Ovary (tissue), 9 donors: ENCODE data around the gene GABRB2. TPM values are rescaled to one million over a fixed set of nuclear protein-coding genes. Genes with fewer than 3 reads are reported as not detected.

Experiments used
- DNase-seq, 5 donors: peaks; one replicate each; pipeline ENCODE4 v3.0.0-alpha.2; 2019 to 2020
- H3K27ac ChIP-seq, 2 donors: fragments of 200-600 bp; one replicate each; pipeline versions ENCODE4 v1.5.1 to v1.8.0; 2019 to 2022
- H3K27me3 ChIP-seq: fragments of 200-600 bp; one replicate; pipeline ENCODE4 v1.8.0; 2022
- H3K36me3 ChIP-seq: fragments of 200-600 bp; sonication (generic); one replicate; pipeline ENCODE4 v1.5.1; 2019
- H3K4me1 ChIP-seq: one replicate; pipeline ENCODE4 v1.8.1; 2013; ENCODE audit warnings: mild to moderate bottlenecking, moderate library complexity; ENCODE audit not compliant: insufficient read depth
- H3K4me3 ChIP-seq: fragments of 200-600 bp; sonication (generic); one replicate; pipeline ENCODE4 v1.5.1; 2017
- H3K9me3 ChIP-seq, 2 donors: fragments of 200-600 bp in 1 of 2; sonication (generic) in 1 of 2; one replicate each; pipeline versions ENCODE4 v1.5.1 to v1.8.1; 2013 to 2019; ENCODE audit warnings: mild to moderate bottlenecking in 1 of 2, moderate library complexity in 1 of 2
- EP300 ChIP-seq: sonication (generic); formaldehyde crosslinking; IDR thresholded peaks from one replicate; pipeline ENCODE4 v1.6.1; 2017; ENCODE audit warnings: antibody characterized with exemption
- POLR2A ChIP-seq: fragments of 450-650 bp; IDR thresholded peaks from one replicate; pipeline ENCODE4 v1.6.1; 2017; ENCODE audit warnings: antibody characterized with exemption, mild to moderate bottlenecking, moderate library complexity
- WGBS, 3 donors: extraction: QIAGEN DNeasy Blood & Tissue Kit in 1 of 3; methylation state at CpG; one replicate each; pipeline versions ENCODE4 v1.1.5 to v1.1.7; 2013 to 2017; 5-methylcytosine and 5-hydroxymethylcytosine counted together
- intact Hi-C, 4 donors: fragments of 100-400 bp; cut with DNase I; formaldehyde crosslinking; loops; one replicate each; pipeline versions ENCODE4 v1.11.0 to v1.15.1; 2022 to 2023
- polyA plus RNA-seq, 2 donors: library from polyadenylated mRNA; stranded (reverse); fragments of 200-250 nt in 1 of 2; fragments of 350-450 nt in 1 of 2; fragmentation: Illumina TruSeq in 1 of 2; extraction: RNeasy Lipid Tissue Mini Kit (QIAGEN cat#74804) in 1 of 2; gene quantifications; one replicate each; pipeline ENCODE4 v1.2.3, GENCODE V29; 2013 to 2014
- total RNA-seq, 7 donors: library from RNA; depleted of rRNA in 2 of 7; stranded (reverse); fragments of >200 nt in 2 of 7; fragmentation: NEBNext Ultra II Directional in 3 of 7; extraction: Animal tissue kit (Norgen Biotek cat#: 25700) in 3 of 7; gene quantifications; one replicate each; pipeline versions ENCODE4 v1.1.0 to v1.2.4, GENCODE V29; 2016 to 2023
- TF ChIP-seq, protein P1 (sequence below), 3 donors: fragments of 450-650 bp in 2 of 3; fragments of 200-600 bp in 1 of 3; IDR thresholded peaks; one replicate each; pipeline versions ENCODE4 v1.5.1 to v1.8.0; 2016 to 2022; ENCODE audit warnings: antibody characterized with exemption in 3 of 3, mild to moderate bottlenecking in 1 of 3
- donor health status: DM: no; HTN: no; CAD: no; lungs with moderate emphysema.
- donor health status: DM: no; HTN: no; CAD: no.
- donor health status: Bipolar disorder and iron deficiency.
- donor health status: DM: yes; HTN: yes; CAD: no.
- donor health status: DM: no; HTN: no; CAD: no.
- donor health status: DM: yes; HTN: yes; CAD: no.

Gene GABRB2
- total and polyA plus RNA-seq, 9 donors = under 0.01 to 3.1 (median 0.26) TPM; not detected in 1

DNA sequence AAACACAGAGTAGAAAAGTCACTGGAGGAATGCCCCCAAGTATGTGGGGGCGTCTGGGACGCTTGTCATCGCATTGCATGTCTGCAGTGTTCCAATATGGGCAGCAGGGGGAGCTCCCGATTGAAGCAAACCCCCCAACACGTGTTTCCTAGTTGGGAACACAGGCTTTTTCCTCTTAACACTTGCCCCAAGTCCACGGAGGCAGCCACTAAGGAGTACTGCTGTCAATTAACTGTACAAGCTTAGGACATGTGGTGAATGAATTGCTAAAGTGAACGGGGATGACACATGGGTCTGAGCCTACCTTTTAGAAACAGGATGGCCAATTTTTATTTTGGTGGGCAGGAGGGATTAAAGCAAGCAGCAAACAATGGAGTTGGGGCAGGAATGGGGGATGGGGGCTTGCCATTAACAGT lies 2.2 kb downstream of the GABRB2 start:
- TF ChIP-seq, protein P1, sequence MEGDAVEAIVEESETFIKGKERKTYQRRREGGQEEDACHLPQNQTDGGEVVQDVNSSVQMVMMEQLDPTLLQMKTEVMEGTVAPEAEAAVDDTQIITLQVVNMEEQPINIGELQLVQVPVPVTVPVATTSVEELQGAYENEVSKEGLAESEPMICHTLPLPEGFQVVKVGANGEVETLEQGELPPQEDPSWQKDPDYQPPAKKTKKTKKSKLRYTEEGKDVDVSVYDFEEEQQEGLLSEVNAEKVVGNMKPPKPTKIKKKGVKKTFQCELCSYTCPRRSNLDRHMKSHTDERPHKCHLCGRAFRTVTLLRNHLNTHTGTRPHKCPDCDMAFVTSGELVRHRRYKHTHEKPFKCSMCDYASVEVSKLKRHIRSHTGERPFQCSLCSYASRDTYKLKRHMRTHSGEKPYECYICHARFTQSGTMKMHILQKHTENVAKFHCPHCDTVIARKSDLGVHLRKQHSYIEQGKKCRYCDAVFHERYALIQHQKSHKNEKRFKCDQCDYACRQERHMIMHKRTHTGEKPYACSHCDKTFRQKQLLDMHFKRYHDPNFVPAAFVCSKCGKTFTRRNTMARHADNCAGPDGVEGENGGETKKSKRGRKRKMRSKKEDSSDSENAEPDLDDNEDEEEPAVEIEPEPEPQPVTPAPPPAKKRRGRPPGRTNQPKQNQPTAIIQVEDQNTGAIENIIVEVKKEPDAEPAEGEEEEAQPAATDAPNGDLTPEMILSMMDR (IDR thresholded peaks at IDR 0.05) = no peak
- TF ChIP-seq EP300 = no peak
- no peak for TF ChIP-seq POLR2A
- Histone ChIP-seq H3K27ac (no peak overlapping the region), H3K9me3 (peaks cover 0 to 5% of the 10 kb centered on the region in 2 donors), H3K36me3 (no peaks in the 10 kb centered on the region), H3K4me1 (peaks cover 1% of the 10 kb centered on the region), H3K27me3 (no peaks in the 10 kb centered on the region), H3K4me3 (no peak overlapping the region)
- intact Hi-C loops = loop anchor here in 1 of 4 donors (5.0 kb wide), 1 partner anchor 1683 kb away; no protein-coding TSS in a partner anchor
- DNase-seq = no peak
- 1 to 4% (median 1%) methylated on average over 7 of the region's 7 CpGs for WGBS, 3 donors

DNA sequence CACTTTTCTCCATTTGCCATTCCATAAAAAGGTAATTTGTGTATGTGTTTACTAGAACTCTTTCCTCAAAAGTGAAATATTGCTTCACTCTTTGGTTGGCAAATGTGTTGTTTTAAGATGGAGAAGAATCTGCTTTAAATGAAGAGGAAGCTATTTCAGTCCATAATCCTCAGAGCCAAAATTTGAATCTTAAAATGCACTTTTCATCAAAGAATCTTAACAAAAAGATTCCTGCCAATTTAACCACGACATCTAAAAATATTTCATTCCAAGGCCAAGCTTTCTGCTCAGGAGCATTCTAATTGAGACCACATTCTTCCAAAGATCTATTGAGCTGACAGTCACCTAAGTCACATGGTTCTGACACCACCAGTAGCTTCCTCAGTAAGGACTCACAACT lies 7.5 kb downstream of the GABRB2 start:
- no peak for DNase-seq
- H3K4me1 ChIP-seq = no peaks in the 10 kb centered on the region
- no peak overlapping the region for H3K4me3 ChIP-seq
- H3K27ac ChIP-seq = no peak overlapping the region
- no peaks in the 10 kb centered on the region for H3K36me3 ChIP-seq
- no peaks in the 10 kb centered on the region for H3K27me3 ChIP-seq
- H3K9me3 ChIP-seq = peaks cover 0 to 5% of the 10 kb centered on the region in 2 donors
- WGBS, 3 donors = 8 to 18% (median 9%) methylated on average over 1 of the region's 1 CpG
- intact Hi-C loops = no loop called here
- TF ChIP-seq POLR2A (no peak), EP300 (no peak)
- TF ChIP-seq, protein P1 (IDR thresholded peaks at IDR 0.05) = no peak

DNA sequence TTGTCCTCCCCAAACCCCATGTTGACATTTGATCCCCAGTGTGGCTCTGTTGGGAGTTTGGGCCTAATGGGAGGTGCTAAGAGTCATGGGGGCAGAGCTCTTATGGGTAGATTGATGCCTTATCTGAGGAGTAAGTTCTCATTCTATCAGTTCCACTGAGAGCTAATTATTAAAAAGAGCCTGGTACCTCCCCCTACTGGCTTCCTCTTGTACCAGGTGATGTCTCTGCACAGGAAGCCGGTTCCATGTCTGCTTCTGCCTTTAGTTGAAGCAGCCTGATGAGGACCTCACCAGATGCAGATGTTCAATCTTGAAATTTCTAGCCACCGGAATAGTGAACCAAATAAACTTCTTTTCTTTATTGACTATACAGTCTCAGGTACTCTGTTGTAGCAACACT lies 10.8 kb downstream of the GABRB2 start:
- Histone ChIP-seq H3K4me3 (no peak overlapping the region), H3K4me1 (no peaks in the 10 kb centered on the region), H3K27me3 (no peaks in the 10 kb centered on the region), H3K27ac (no peak overlapping the region), H3K36me3 (no peaks in the 10 kb centered on the region), H3K9me3 (peaks cover 0 to under 1% of the 10 kb centered on the region in 2 donors)
- intact Hi-C loops = no loop called here
- 76 to 82% (median 81%) methylated on average over 2 of the region's 2 CpGs for WGBS, 3 donors
- no peak for TF ChIP-seq POLR2A
- TF ChIP-seq, protein P1 (IDR thresholded peaks at IDR 0.05) = no peak
- DNase-seq = no peak

DNA sequence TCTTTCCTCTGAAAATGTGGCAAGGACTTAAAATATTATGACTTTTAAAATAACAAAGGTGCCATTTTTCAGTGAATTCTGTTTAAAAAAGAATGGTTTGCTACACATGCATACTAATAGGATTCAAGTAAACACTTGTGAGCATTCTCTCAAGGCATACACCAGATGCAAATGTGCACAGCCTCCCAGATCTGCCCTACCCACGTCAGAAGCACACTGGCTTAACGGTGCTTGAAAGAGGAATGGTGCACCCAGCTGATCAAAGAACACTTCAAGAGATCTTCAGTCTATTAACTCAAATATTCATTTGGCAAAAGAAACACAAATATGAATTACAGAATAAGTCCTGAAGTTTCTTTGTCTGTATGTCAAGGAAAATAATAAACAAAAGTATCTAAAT lies 15.8 kb downstream of the GABRB2 start:
- H3K36me3 ChIP-seq = no peaks in the 10 kb centered on the region
- 18 to 31% (median 26%) methylated on average over 2 of the region's 2 CpGs for WGBS, 3 donors

More for the DNA sequence above, 15.8 kb downstream of the GABRB2 start:
- TF ChIP-seq, protein P1 (IDR thresholded peaks at IDR 0.05) = no peak
- TF ChIP-seq POLR2A (no peak), EP300 (no peak)
- H3K27me3 ChIP-seq = no peaks in the 10 kb centered on the region
- H3K27ac ChIP-seq = no peak overlapping the region
- no peaks in the 10 kb centered on the region for H3K9me3 ChIP-seq
- DNase-seq = no peak
- H3K4me3 ChIP-seq = no peak overlapping the region
- intact Hi-C loops = no loop called here
- H3K4me1 ChIP-seq = no peaks in the 10 kb centered on the region
